DMS 273 treated with DMSO at 0.1 percent for 48 hours (cell line): ENCODE data around the gene OR56B1.

Source experiments
- DNase-seq: peaks from one replicate; lab custom pipeline; 2025; lab: John Stamatoyannopoulos, UW

OR56B1 gene

GRCh38 chr11:5727691-5728090 is 8.6 kb upstream of the OR56B1 start:
- no peak for DNase-seq

GRCh38 chr11:5737091-5737490 is 843 bp downstream of the OR56B1 start:
- DNase-seq = no peak

DNA sequence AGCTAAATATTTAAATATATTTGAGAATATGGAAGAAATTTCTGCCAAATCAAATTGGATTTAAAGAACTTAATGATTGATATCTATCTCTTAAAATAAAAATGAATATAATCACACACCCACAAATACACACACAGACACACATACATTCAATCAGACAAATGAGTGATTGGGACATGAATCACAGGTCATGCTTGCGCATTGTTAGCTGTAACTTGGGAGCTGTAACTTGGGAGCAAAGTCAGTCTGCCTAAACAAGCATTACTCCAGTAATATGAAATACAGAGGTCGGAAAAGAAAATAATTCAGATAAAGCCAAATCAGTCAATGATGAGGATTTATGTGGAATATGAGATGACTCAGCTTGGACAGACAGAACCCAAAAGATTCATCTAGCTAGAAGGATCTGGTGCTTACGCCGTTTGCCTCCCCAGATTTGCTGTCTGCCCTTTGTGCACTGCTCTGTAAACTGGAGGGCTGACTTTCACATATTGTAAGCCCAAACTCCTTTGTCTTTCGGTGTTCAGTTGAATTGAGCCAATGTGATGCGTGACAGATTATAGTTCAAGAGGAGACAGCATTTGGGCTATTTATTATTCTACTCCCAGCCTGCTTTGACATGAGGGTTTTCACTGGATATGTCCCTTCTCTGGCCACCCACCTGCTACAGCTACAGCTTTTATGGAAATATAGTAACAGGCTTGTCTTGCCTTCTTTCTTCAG is 1.6 kb downstream of the OR56B1 start:
- DNase-seq = no peak

DNA sequence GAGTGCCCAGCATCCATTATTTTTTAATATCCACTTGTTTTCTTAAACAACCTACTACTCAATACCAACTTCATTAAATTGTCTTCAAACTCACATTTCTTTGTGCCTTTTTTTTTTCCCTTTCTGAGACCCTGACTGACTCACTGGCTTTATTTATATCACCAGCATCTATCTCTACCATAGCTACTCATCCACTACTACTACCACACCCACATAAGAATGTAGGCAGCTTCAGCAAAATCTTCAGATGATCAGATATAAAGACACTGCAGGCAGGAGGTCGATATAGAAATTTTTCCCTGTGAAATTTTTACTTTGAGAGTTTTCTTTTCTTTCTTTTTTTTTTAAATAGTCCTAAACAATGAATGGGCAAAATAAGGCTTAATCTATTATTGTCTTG is 2.2 kb downstream of the OR56B1 start:
- no peak for DNase-seq

DNA sequence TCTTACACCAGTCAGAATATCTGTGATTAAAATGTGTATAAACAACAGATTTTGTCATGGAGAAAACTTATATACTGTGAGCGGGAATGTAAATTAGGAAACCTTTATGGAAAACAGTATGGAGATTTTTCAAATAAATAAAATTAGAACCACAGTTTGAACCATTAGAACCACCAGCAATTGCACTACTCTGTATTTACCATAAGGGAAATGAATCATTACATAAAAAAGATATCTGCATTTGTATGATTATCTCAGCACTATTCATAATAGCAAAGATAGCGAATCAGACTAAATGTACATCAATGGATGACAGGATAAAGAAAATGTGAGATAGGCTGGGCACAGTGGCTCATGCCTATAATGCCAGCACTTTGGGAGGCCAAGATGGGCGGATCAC is 10.4 kb downstream of the OR56B1 start:
- DNase-seq = no peak

- DNase-seq = no peak
These were observed 13.6 kb downstream of the OR56B1 start for GRCh38 chr11:5749836-5750235.

GRCh38 chr11:5753943-5754342 is 17.7 kb downstream of the OR56B1 start, which contains the start of gene OR52N4:
Gene OR52N4, plus strand, starts transcription at chr11:5754243. Its CDS starts 498 bp downstream, at chr11:5754741.
- no peak for DNase-seq

DNA sequence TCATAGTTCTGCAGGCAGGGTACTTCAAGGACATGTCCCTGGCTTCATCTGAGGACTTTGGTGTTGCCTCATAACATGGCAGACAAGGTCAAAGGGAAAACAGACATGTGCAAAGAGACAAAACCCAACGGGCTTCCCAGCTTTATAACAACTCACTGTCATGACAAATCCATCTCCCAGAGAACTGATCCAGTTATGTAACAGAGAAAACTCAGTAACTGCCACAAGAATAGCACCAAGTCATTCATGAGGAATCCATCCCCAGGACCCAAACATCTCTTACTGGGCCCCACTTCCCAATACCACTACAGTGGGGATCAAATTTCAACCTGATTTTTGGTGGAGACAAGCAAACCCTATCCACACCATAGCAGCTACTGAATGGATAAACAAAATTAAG is 30.8 kb downstream of the OR56B1 start:
- no peak for DNase-seq

- no peak for DNase-seq
These were observed 47.0 kb downstream of the OR56B1 start, which contains the start of gene OR52N5 for GRCh38 chr11:5783255-5783654. Gene OR52N5, minus strand, starts transcription at chr11:5783355. Its CDS starts 4,721 bp downstream, at chr11:5778634.
